Cardiac muscle cell (in vitro differentiated cells and primary cell): ENCODE results near the gene PER3. TPM values are rescaled to one million over a fixed set of nuclear protein-coding genes. Genes with fewer than 3 reads are reported as not detected.

Source experiments
- DNase-seq, 2 donors: peaks; one replicate each; pipeline versions ENCODE4 v3.0.0 to v3.0.0-alpha.2; 2010 to 2017; ENCODE audit warnings: low read depth in 1 of 2, low spot score in 1 of 2
- H3K27ac ChIP-seq: fragments of 200-600 bp; sonication (generic); 2 replicates; pipeline ENCODE4 v1.5.1; 2016
- H3K27me3 ChIP-seq: fragments of 200-600 bp; sonication (generic); 2 replicates; pipeline ENCODE4 v1.6.0; 2016; ENCODE audit warnings: control low read depth
- H3K36me3 ChIP-seq: fragments of 200-600 bp; sonication (generic); 2 replicates; pipeline ENCODE4 v1.5.1; 2016; ENCODE audit warnings: control low read depth
- H3K4me1 ChIP-seq: fragments of 200-600 bp; sonication (generic); 2 replicates; pipeline ENCODE4 v1.8.1; 2017; ENCODE audit warnings: low read depth, mild to moderate bottlenecking, mixed run types
- H3K4me3 ChIP-seq: fragments of 200-600 bp; sonication (generic); 2 replicates; pipeline ENCODE4 v1.5.1; 2016; ENCODE audit warnings: mild to moderate bottlenecking
- H3K9me3 ChIP-seq: fragments of 200-600 bp; sonication (generic); 2 replicates; pipeline ENCODE4 v1.5.1; 2017; ENCODE audit warnings: low read depth, mild to moderate bottlenecking, control low read depth
- polyA plus RNA-seq: library from polyadenylated mRNA; unstranded; fragments of >200 nt; fragmentation: Nextera tagmentation; extraction: Ambion mirVana; gene quantifications from 2 replicates; pipeline ENCODE4 v1.2.1, GENCODE V29; 2016
- total RNA-seq: library from RNA; depleted of rRNA; stranded (reverse); fragments of >200 nt; gene quantifications from 2 replicates; pipeline ENCODE4 v1.2.3, GENCODE V29; 2016
- TF ChIP-seq, protein P1 (sequence below): IDR thresholded peaks from 2 replicates; pipeline ENCODE4 v1.5.1; 2012; ENCODE audit warnings: low read depth, mild to moderate bottlenecking, low read length

Gene PER3
- total and polyA plus RNA-seq, 2 experiments from 2014 or later: 2.9 to 13.2 TPM

DNA sequence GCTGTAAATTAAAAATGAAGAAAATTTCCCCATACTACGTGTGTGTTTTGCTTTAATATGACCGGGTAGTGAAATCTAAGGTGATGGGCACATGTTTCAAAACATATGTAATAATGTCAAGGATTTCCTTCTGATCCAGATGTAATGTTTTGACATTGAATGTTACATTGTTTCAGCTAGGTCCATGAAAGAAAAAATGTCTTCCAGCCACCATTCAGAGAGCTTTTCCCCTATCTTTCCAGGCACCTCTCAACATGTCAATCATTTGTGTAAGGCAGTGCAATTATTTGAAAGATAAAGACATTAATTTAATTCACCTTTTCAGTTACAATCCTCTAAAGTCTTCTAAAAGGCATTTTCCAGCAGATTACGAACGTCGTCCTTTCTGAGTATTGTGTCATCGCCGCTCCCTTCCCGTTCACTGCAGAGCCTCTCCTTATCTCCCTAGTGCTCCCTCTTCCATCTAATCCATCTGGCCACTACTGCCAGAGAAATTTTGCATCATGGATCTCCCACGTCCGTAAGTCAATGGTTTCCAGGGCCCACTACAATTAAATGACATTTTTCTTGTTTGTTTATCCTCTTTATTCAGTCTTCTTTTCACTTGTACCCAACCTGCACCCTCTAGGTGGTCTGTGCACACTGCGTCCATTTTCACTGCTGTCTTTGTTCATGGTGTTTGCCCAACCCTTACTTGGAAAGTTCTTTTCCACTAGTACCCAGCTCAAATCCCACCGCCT, 14.2 kb upstream of the PER3 start:
- TF ChIP-seq, protein P1, sequence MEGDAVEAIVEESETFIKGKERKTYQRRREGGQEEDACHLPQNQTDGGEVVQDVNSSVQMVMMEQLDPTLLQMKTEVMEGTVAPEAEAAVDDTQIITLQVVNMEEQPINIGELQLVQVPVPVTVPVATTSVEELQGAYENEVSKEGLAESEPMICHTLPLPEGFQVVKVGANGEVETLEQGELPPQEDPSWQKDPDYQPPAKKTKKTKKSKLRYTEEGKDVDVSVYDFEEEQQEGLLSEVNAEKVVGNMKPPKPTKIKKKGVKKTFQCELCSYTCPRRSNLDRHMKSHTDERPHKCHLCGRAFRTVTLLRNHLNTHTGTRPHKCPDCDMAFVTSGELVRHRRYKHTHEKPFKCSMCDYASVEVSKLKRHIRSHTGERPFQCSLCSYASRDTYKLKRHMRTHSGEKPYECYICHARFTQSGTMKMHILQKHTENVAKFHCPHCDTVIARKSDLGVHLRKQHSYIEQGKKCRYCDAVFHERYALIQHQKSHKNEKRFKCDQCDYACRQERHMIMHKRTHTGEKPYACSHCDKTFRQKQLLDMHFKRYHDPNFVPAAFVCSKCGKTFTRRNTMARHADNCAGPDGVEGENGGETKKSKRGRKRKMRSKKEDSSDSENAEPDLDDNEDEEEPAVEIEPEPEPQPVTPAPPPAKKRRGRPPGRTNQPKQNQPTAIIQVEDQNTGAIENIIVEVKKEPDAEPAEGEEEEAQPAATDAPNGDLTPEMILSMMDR: no peak
- H3K27ac ChIP-seq: no peak overlapping the region
- H3K4me1 ChIP-seq: no peaks in the 10 kb centered on the region
- no peak overlapping the region for H3K4me3 ChIP-seq
- no peaks in the 10 kb centered on the region for H3K9me3 ChIP-seq
- no peaks in the 10 kb centered on the region for H3K27me3 ChIP-seq
- H3K36me3 ChIP-seq: peaks cover 16% of the 10 kb centered on the region
- DNase-seq: no peak

DNA sequence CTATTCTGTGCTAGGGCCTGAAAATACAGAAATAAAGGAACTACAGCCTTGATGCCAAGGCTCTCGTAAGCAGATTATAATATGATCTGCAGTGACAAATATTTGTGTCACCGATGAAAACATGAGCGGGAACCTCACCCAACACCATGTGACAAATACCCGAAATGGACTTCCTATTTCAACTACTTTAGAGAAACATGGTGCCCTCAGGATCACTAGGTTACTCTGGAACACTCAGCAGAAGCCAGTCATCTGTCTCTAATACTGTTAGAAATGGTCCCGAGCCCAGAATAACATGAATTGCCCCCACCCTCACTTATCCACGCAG, 13.5 kb upstream of the PER3 start:
- H3K4me3 ChIP-seq: peak overlapping the region; percentile 70
- peaks cover 17% of the 10 kb centered on the region for H3K36me3 ChIP-seq
- peak overlapping the region; percentile 90 for H3K27ac ChIP-seq
- H3K27me3 ChIP-seq: no peaks in the 10 kb centered on the region
- DNase-seq: no peak
- H3K9me3 ChIP-seq: no peaks in the 10 kb centered on the region
- no peaks in the 10 kb centered on the region for H3K4me1 ChIP-seq
- TF ChIP-seq, protein P1: no peak

DNA sequence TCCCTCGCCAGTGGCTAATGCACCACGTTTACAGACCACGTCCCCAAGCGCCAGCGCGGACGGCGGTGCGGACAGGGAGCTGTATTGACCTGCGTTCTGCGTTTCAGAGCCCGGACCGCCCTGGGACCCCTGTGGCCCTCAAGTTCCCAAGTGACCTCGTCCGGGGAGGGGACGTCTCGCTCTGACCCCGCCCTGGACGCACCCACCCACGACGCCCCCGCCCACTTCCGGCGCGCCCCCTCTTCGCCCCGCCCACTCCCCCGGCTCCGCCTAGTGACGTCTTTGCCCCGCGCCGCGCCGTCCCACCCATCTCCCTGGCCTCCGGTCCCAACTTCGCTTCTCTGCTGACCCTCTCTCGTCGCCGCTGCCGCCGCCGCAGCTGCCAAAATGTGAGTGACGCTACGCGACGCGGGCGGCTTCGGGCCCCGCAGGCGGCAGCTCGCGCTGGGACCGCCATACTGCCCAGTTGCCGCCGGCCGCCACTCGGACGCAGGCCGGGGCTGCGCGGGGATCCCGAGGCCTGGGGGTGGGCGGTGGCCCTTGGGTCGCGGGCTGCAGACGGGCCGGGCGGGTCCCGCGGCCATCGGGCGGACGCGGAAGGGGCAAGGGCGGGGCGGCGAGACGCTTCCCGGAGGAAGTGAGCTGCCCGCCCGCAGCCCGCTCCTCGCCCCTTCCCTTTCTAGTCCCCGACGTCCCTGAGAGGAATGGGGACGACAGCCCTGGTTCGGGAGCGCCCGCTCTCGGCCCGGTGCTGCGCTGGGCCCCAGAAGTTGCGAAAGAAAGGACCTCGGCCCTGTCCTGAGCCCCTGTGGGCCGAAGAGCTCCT, 12.9 kb upstream of the PER3 start, which contains the start of gene VAMP3:
Gene VAMP3 (plus strand): TSS at position 300 of the 826 bp plus-strand sequence. CDS start 88 bp downstream, at position 388.
- Histone ChIP-seq H3K27ac (peak within 1 kb of the TSS; percentile 90), H3K4me3 (peak within 1 kb of the TSS; percentile 70), H3K9me3 (no peaks in the 10 kb centered on the region), H3K27me3 (no peaks in the 10 kb centered on the region), H3K36me3 (peaks cover 17% of the 10 kb centered on the region), H3K4me1 (no peaks in the 10 kb centered on the region)
- TF ChIP-seq, protein P1: no peak
- DNase-seq: peak; percentile 85 to 91

DNA sequence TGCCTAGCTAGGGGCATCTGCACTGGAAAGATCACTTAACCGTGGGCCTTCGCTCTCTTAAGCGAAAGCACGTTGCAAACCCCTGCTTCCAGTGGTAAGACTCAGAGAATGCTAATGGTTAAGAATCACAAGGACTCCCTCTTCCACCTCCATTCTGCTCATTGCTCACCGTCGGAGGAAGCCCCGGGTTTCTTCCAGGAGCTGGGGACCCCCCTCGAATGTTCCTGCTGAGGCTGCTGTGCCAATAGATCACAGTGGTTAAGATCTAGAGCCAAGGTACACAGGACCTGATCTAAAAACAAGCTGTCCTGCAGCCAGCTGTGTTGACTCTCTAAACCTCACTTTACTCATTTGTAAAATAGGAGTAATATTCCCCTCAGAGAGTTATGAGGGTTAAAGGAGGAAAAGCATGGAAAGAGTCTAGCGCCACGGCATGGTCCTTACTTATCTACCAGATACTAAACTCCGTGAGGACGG, 12.2 kb upstream of the PER3 start:
- TF ChIP-seq, protein P1: no peak
- no peaks in the 10 kb centered on the region for H3K27me3 ChIP-seq
- H3K36me3 ChIP-seq: peaks cover 17% of the 10 kb centered on the region
- H3K27ac ChIP-seq: peak overlapping the region; percentile 90
- H3K4me3 ChIP-seq: peak overlapping the region; percentile 70
- no peaks in the 10 kb centered on the region for H3K4me1 ChIP-seq
- H3K9me3 ChIP-seq: no peaks in the 10 kb centered on the region
- DNase-seq: no peak

DNA sequence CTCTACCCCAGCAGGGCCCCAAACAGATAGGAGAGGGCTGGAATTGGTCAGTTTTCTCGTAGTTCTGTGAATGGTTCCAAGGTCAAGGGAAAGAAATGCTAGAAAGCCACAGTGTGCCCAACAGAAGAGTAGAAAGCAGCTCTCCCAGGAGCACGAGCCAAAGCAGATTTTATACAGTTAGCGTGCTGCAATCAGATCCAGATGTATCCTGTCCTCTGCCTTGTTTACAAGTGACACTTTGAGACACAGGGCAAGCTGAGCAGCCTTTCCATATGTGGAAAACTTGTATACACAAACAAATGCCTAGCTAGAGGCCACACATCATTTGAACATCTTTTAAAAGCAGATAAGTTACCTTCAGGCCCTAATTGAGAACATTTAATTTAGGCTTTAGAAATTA, 6.5 kb upstream of the PER3 start:
- Histone ChIP-seq H3K4me1 (no peaks in the 10 kb centered on the region), H3K27me3 (no peaks in the 10 kb centered on the region), H3K36me3 (peaks cover 25% of the 10 kb centered on the region), H3K4me3 (no peak overlapping the region), H3K27ac (no peak overlapping the region), H3K9me3 (no peaks in the 10 kb centered on the region)
- DNase-seq: no peak
- TF ChIP-seq, protein P1: no peak
